Mucosa of descending colon (tissue), 3 donors: ENCODE measurements around the gene FABP3. TPM values are rescaled to one million over a fixed set of nuclear protein-coding genes. Genes with fewer than 3 reads are reported as not detected.

ENCODE experiments used
- ATAC-seq: fragments of 200-7000 bp; cut with Tn5 transposase; one replicate; pipeline ENCODE4 v1.9.1; 2020; ENCODE audit warnings: mild to moderate bottlenecking, moderate library complexity
- DNase-seq, 3 donors: peaks; one replicate each; pipeline ENCODE4 v3.0.0-alpha.2; 2020
- H3K36me3 ChIP-seq: fragments of 200-600 bp; one replicate; pipeline ENCODE4 v1.8.0; 2021; ENCODE audit warnings: low read depth, mild to moderate bottlenecking
- H3K4me1 ChIP-seq: fragments of 200-600 bp; one replicate; pipeline ENCODE4 v1.8.0; 2021; ENCODE audit warnings: low read depth, mild to moderate bottlenecking
- H3K4me3 ChIP-seq: fragments of 200-600 bp; one replicate; pipeline ENCODE4 v1.8.0; 2021; ENCODE audit warnings: mild to moderate bottlenecking
- H3K9me3 ChIP-seq: fragments of 200-600 bp; one replicate; pipeline ENCODE4 v1.8.0; 2021; ENCODE audit warnings: mild to moderate bottlenecking
- CTCF ChIP-seq: fragments of 200-600 bp; IDR thresholded peaks from one replicate; pipeline ENCODE4 v1.8.0; 2022; ENCODE audit warnings: antibody characterized with exemption, mild to moderate bottlenecking
- intact Hi-C, 2 donors: fragments of 100-400 bp; cut with DNase I in 1 of 2; cut with micrococcal nuclease in 1 of 2; formaldehyde crosslinking; loops; one replicate each; pipeline versions ENCODE4 v1.11.0 to v1.11.1; 2022; cut with DNase I, micrococcal nuclease
- total RNA-seq, 3 donors: library from RNA; stranded (reverse); fragmentation: NEBNext Ultra II Directional in 2 of 3; extraction: Animal tissue kit (Norgen Biotek cat#: 25700) in 2 of 3; gene quantifications; one replicate each; pipeline versions ENCODE4 v1.2.1 to v1.2.4, GENCODE V29; 2021 to 2023
- donor health status: DM: no; HTN: no; CAD: no; lungs with moderate emphysema.
- donor health status: DM: no; HTN: no; CAD: no.
- donor health status: DM: no; HTN: yes; CAD: no.

FABP3 gene
- total RNA-seq, 3 donors from 2014 or later: 5.6 to 7.8 (median 7.1) TPM

DNA sequence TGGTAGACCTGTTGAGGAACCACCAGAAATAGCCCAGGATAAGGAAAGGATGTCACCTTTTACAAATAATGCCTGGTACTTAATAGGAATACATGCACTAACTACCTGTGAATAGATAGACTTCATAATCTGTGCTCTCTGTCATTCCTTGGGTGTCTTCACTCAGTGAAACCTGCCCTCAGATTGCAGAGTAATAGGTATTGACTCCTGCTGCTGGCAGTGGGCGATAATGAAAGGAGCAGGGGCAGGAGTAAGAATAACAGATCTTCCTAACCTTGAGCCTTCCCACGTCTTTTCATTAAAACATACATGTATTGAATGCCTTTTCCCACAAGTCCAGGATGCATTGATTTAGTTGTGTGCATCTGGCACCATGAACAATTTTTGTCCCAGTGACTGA, 16.4 kb downstream of the FABP3 start:
- DNase-seq (no peak), ATAC-seq (no peak)
- no peak for TF ChIP-seq CTCF
- no peaks in the 10 kb centered on the region for H3K36me3 ChIP-seq
- no peaks in the 10 kb centered on the region for H3K9me3 ChIP-seq
- intact Hi-C loops: no loop called here
- no peaks in the 10 kb centered on the region for H3K4me1 ChIP-seq
- H3K4me3 ChIP-seq: no peak overlapping the region

GRCh38 chr1:31354283-31354682, 18.6 kb downstream of the FABP3 start:
- DNase-seq (no peak), ATAC-seq (no peak)
- Histone ChIP-seq H3K9me3 (no peaks in the 10 kb centered on the region), H3K4me3 (no peak overlapping the region), H3K4me1 (no peaks in the 10 kb centered on the region), H3K36me3 (no peaks in the 10 kb centered on the region)
- intact Hi-C loops: no loop called here
- TF ChIP-seq CTCF: no peak

DNA sequence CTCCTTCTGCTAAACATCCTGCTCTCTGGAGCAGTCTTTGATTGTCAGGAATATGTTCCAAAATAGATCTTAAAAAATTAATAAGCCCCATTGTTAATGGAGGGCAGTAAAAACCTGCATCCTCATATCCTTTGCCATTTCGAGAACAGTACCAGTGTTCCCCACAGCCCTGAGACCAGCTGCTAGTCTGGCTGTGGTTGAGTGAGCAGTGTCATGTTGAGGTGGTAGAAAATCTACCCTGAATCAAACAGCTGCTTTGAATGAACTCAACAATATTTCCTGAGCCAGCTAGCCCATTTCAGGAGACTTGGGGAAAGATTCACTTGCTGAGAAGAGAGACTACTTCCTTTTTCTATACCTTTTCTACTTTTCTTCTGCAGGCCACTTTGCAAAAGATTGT, 24.4 kb downstream of the FABP3 start:
- no peaks in the 10 kb centered on the region for H3K9me3 ChIP-seq
- no peak overlapping the region for H3K4me3 ChIP-seq
- no peaks in the 10 kb centered on the region for H3K36me3 ChIP-seq
- DNase-seq (no peak), ATAC-seq (no peak)
- H3K4me1 ChIP-seq: no peaks in the 10 kb centered on the region
- intact Hi-C loops: no loop called here
- TF ChIP-seq CTCF: no peak

DNA sequence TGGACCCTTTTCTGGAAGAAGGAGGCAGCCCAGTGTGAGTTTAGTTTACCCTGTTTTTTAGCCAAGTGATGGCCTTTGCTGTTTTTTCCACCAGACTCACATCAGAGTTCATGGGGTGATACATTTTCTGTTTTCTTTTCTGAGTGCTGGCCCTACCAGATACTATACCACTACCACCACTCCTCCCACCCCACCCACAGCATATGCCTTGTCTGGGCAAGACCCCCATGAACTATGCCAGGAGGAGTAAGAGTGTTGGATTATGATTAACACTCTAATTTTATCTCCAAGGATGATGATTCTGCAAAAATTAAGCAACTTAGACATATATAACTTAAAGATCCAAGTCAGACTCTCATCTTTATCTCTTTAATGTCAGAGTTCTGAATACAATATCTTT, 26.1 kb downstream of the FABP3 start:
- intact Hi-C loops: no loop called here

DNA sequence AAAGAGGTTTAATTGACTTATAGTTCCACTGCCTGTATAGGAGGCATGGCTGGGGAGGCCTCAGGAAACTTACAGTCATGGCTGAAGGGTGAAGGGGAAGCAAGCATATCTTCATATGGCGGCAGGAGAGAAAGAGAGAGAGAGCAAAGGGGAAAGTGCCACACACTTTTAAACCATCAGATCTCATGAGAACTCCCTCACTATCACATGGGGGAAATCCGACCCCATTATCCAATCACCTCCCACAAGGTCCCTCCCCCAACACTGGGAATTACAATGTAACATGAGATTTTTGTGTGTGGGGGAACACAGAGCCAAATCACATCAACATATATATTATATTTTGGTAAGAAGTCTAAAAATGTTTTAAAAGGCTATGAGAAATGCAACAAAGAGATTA, 27.2 kb downstream of the FABP3 start:
- Histone ChIP-seq H3K4me3 (no peak overlapping the region), H3K4me1 (no peaks in the 10 kb centered on the region), H3K9me3 (no peaks in the 10 kb centered on the region), H3K36me3 (no peaks in the 10 kb centered on the region)
- ATAC-seq (no peak), DNase-seq (no peak)
- intact Hi-C loops: no loop called here
- TF ChIP-seq CTCF: no peak

More for the DNA sequence above, 26.1 kb downstream of the FABP3 start:
- Histone ChIP-seq H3K4me1 (no peaks in the 10 kb centered on the region), H3K4me3 (no peak overlapping the region), H3K36me3 (no peaks in the 10 kb centered on the region), H3K9me3 (no peaks in the 10 kb centered on the region)
- no peak for TF ChIP-seq CTCF
- DNase-seq (no peak), ATAC-seq (no peak)

DNA sequence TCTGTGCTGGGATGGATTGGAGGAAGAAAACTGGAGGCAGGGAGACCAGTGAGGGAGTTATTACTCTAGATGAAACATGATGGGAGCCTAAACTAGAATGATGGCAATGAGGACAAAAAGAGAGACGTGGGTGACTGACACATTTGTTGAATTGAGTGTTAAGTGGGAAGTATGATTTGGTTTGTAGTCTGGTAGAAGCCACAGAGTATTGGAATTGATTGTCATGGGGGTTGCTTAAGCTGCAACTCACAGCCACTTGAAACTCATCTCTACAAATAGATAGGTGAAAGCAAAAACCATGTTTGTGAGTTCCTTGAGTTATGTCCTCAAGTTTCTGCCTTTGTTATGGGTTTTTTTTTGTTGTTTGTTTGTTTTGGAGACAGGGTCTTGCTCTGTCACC, 28.4 kb downstream of the FABP3 start:
- no peaks in the 10 kb centered on the region for H3K36me3 ChIP-seq

More for the DNA sequence above, 28.4 kb downstream of the FABP3 start:
- no peaks in the 10 kb centered on the region for H3K9me3 ChIP-seq
- H3K4me3 ChIP-seq: no peak overlapping the region
- no peak for TF ChIP-seq CTCF
- intact Hi-C loops: no loop called here
- H3K4me1 ChIP-seq: no peaks in the 10 kb centered on the region
- ATAC-seq (no peak), DNase-seq (no peak)
